Measurements from ENCODE around the gene EPAS1.

EPAS1 gene

DNA sequence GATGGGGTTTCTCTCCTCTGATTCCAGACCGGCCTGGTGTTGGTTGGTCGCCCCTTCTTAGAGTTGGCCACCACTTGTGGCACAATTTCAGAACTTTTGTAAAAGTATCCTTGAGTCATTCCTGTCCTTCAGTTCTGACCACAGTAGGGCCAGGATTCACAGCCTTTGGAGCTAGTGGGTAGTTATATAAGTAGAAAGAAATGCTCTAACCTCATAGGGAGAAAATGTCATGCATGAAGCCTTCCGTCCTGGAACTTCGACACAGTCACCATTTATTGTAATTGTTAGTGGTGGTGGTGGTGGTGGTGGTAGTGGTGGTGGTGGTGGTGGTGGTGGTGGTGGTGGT lies 65.4 kb downstream of the EPAS1 start:
- no peak for TF ChIP-seq EZH2phosphoT487 (IDR thresholded peaks at IDR 0.05; ENCODE audit: low read length)
- TF ChIP-seq, protein P1, sequence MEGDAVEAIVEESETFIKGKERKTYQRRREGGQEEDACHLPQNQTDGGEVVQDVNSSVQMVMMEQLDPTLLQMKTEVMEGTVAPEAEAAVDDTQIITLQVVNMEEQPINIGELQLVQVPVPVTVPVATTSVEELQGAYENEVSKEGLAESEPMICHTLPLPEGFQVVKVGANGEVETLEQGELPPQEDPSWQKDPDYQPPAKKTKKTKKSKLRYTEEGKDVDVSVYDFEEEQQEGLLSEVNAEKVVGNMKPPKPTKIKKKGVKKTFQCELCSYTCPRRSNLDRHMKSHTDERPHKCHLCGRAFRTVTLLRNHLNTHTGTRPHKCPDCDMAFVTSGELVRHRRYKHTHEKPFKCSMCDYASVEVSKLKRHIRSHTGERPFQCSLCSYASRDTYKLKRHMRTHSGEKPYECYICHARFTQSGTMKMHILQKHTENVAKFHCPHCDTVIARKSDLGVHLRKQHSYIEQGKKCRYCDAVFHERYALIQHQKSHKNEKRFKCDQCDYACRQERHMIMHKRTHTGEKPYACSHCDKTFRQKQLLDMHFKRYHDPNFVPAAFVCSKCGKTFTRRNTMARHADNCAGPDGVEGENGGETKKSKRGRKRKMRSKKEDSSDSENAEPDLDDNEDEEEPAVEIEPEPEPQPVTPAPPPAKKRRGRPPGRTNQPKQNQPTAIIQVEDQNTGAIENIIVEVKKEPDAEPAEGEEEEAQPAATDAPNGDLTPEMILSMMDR (IDR thresholded peaks at IDR 0.05; ENCODE audit: low read length): no peak
- TF ChIP-seq EZH2 (optimal IDR thresholded peaks at IDR 0.05; ENCODE audit: low read depth, low read length): no peak
- no peaks in the 10 kb centered on the region for H4K20me1 ChIP-seq (ENCODE audit: insufficient read depth, low read length)
- H3K79me2 ChIP-seq (ENCODE audit: low read length): no peaks in the 10 kb centered on the region
- H3F3A ChIP-seq (ENCODE audit: insufficient read depth, low read length): no peaks in the 10 kb centered on the region
- no peak overlapping the region for H3K4me3 ChIP-seq (ENCODE audit: low read length)
- H3K9me2 ChIP-seq (replicated peaks; ENCODE audit: insufficient read depth, low read length): no peaks in the 10 kb centered on the region
- no peaks in the 10 kb centered on the region for H3K36me3 ChIP-seq (replicated peaks; ENCODE audit: insufficient read depth, low read length)
- no peaks in the 10 kb centered on the region for H3K9me3 ChIP-seq (replicated peaks; ENCODE audit: insufficient read depth, low read length)
- DNase-seq: no peak
- H2AFZ ChIP-seq (ENCODE audit: low read length): no peak overlapping the region
- H3K27me3 ChIP-seq (replicated peaks; ENCODE audit: insufficient read depth, low read length): no peaks in the 10 kb centered on the region
- H3K9ac ChIP-seq (ENCODE audit: low read length): no peak overlapping the region
- no peak overlapping the region for H3K27ac ChIP-seq (ENCODE audit: low read length)
- H3K4me2 ChIP-seq (ENCODE audit: low read depth, low read length): no peak overlapping the region
- peaks cover 8% of the 10 kb centered on the region for H3K4me1 ChIP-seq (ENCODE audit: low read length)

- DNase-seq: no peak
- Histone ChIP-seq H3K9me3 (replicated peaks; ENCODE audit: insufficient read depth, low read length) (no peaks in the 10 kb centered on the region), H3F3A (ENCODE audit: insufficient read depth, low read length) (no peaks in the 10 kb centered on the region), H2AFZ (ENCODE audit: low read length) (no peak overlapping the region), H3K4me3 (ENCODE audit: low read length) (no peak overlapping the region), H3K36me3 (replicated peaks; ENCODE audit: insufficient read depth, low read length) (no peaks in the 10 kb centered on the region), H4K20me1 (ENCODE audit: insufficient read depth, low read length) (no peaks in the 10 kb centered on the region), H3K27ac (ENCODE audit: low read length) (no peak overlapping the region), H3K27me3 (replicated peaks; ENCODE audit: insufficient read depth, low read length) (no peaks in the 10 kb centered on the region), H3K4me1 (ENCODE audit: low read length) (peaks cover 8% of the 10 kb centered on the region), H3K79me2 (ENCODE audit: low read length) (no peaks in the 10 kb centered on the region), H3K9ac (ENCODE audit: low read length) (no peak overlapping the region), H3K4me2 (ENCODE audit: low read depth, low read length) (no peak overlapping the region), H3K9me2 (replicated peaks; ENCODE audit: insufficient read depth, low read length) (no peaks in the 10 kb centered on the region)
- TF ChIP-seq, protein P1 (IDR thresholded peaks at IDR 0.05; ENCODE audit: low read length): no peak
- TF ChIP-seq EZH2phosphoT487 (IDR thresholded peaks at IDR 0.05; ENCODE audit: low read length) (no peak), EZH2 (optimal IDR thresholded peaks at IDR 0.05; ENCODE audit: low read depth, low read length) (no peak)
These were observed 66.4 kb downstream of the EPAS1 start for GRCh38 chr2:46363535-46364170.

GRCh38 chr2:46364797-46365457 lies 67.7 kb downstream of the EPAS1 start:
- no peak for TF ChIP-seq EZH2 (optimal IDR thresholded peaks at IDR 0.05; ENCODE audit: low read depth, low read length)
- TF ChIP-seq, protein P1 (IDR thresholded peaks at IDR 0.05; ENCODE audit: low read length): peak; percentile 88

More at GRCh38 chr2:46364797-46365457, 67.7 kb downstream of the EPAS1 start:
- no peaks in the 10 kb centered on the region for H4K20me1 ChIP-seq (ENCODE audit: insufficient read depth, low read length)
- peak; percentile 50 for DNase-seq
- peaks cover 8% of the 10 kb centered on the region for H3K4me1 ChIP-seq (ENCODE audit: low read length)
- no peaks in the 10 kb centered on the region for H3K9me3 ChIP-seq (replicated peaks; ENCODE audit: insufficient read depth, low read length)
- no peak overlapping the region for H2AFZ ChIP-seq (ENCODE audit: low read length)
- H3K4me2 ChIP-seq (ENCODE audit: low read depth, low read length): no peak overlapping the region
- H3K4me3 ChIP-seq (ENCODE audit: low read length): no peak overlapping the region
- H3K36me3 ChIP-seq (replicated peaks; ENCODE audit: insufficient read depth, low read length): no peaks in the 10 kb centered on the region
- no peaks in the 10 kb centered on the region for H3K27me3 ChIP-seq (replicated peaks; ENCODE audit: insufficient read depth, low read length)
- no peaks in the 10 kb centered on the region for H3K9me2 ChIP-seq (replicated peaks; ENCODE audit: insufficient read depth, low read length)
- no peaks in the 10 kb centered on the region for H3K79me2 ChIP-seq (ENCODE audit: low read length)
- no peak overlapping the region for H3K9ac ChIP-seq (ENCODE audit: low read length)
- no peaks in the 10 kb centered on the region for H3F3A ChIP-seq (ENCODE audit: insufficient read depth, low read length)
- no peak overlapping the region for H3K27ac ChIP-seq (ENCODE audit: low read length)

All from MM.1S (cell line).